ENCODE results near the gene CORO2B.

- TF ChIP-seq CTCF (IDR thresholded peaks at IDR 0.05) (no peak), EZH2phosphoT487 (IDR thresholded peaks at IDR 0.05) (no peak), EZH2 (IDR thresholded peaks at IDR 0.05) (no peak)
Measured at GRCh38 chr15:68543165-68544008, 35.4 kb upstream of the CORO2B start.

Measured in neural progenitor cell (in vitro differentiated cells).